ENCODE measurements around the gene EPG5.

GRCh38 chr18:45939236-45939635 lies 27.9 kb downstream of the EPG5 start:
- TF ChIP-seq CTCF (IDR thresholded peaks at IDR 0.05; ENCODE audit: extremely low read depth in 1 of 2, insufficient read depth in 1 of 2, low read depth in 1 of 2, low read length in 2 of 2) (no peak), POLR2A (IDR thresholded peaks at IDR 0.05; ENCODE audit: low read depth, low read length) (no peak), POLR2AphosphoS5 (IDR thresholded peaks at IDR 0.05; ENCODE audit: insufficient read depth, low read depth, low read length) (no peak)
